NCI-H1694 (cell line): Measurements from ENCODE around the gene TBC1D4.
A peak's percentile ranks its signal among the peaks of the same experiment; 100 is the strongest.

ENCODE experiments used
- DNase-seq: peaks from one replicate; lab custom pipeline; 2025; lab: John Stamatoyannopoulos, UW

TBC1D4 gene

GRCh38 chr13:75418186-75418843 is 63.7 kb downstream of the TBC1D4 start:
- no peak for DNase-seq

GRCh38 chr13:75417656-75418055 is 64.3 kb downstream of the TBC1D4 start:
- DNase-seq, result no peak

DNA sequence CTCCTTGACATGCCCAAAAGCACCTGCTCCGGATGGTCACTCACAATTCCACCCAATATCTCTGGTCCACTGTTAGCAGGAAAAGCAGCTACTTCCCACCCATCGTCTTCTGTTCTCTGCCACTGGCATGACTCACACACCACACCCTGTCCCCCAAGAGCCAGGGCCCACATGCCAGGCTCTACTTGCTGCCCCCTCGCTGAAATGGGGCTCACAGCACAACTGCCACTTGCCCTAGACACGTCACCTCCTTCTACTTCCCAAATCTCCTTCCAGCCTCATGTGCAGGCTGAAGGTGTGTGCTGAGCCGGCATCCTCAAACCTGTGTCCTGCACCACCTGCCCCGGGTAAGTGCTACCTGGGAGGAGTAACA is 65.0 kb downstream of the TBC1D4 start:
- no peak for DNase-seq

GRCh38 chr13:75416327-75417011 is 65.5 kb downstream of the TBC1D4 start:
- DNase-seq, result no peak

GRCh38 chr13:75415694-75416093 is 66.3 kb downstream of the TBC1D4 start:
- DNase-seq, result no peak

DNA sequence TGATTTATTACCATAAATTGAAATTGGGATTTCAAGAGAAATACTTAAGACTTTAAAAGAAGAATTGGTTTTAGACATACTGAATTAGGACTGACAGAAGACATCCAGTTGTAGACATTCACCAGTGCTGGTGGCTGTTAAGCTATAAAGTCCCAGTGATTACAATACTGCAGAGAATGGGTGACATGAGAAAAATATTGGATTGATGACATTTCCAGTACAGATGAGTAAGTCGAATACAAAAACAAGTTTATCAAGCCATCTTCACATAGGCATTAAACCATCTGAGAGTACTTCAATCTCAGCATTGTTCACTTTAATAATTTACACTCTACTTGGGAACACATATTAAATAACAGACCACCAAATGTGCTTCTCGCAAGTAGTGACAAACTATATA is 66.8 kb downstream of the TBC1D4 start:
- DNase-seq, result no peak

DNA sequence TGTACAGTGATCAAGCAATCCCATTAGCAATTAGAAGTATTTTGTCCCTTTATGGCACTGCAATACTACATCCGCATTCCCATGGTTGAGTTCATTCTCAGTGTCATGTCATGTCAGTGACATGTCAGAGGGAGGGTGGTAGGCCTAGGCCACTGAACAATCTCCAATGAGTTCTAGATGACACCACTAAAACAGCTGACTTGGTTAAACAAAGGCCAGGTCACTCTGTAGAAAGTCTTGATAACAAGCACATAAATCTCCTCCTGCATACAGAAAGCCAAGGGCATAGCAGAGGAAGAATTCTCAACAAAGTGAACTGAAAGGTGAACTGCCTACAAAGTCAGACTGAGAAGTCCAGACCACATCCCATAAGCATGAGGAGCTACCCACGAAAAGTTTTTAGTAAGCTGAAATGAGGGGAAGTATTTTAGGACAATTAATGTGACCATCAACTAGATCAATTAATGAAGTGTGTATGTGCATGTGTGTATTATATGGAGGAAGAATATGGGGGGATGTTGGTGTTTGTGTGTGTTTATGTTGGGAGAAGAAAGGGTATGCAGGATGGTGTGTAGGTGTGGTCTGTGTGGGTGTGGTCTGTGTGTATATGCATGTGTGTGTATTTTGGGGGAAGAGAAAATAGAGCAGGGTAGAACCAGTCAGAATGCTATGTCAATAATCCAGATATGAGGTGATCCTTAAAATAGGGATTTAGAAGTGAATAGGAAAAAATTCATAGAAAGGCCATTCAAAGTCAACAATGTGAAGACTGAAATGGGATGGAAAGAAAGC is 67.7 kb downstream of the TBC1D4 start:
- DNase-seq, result no peak

DNA sequence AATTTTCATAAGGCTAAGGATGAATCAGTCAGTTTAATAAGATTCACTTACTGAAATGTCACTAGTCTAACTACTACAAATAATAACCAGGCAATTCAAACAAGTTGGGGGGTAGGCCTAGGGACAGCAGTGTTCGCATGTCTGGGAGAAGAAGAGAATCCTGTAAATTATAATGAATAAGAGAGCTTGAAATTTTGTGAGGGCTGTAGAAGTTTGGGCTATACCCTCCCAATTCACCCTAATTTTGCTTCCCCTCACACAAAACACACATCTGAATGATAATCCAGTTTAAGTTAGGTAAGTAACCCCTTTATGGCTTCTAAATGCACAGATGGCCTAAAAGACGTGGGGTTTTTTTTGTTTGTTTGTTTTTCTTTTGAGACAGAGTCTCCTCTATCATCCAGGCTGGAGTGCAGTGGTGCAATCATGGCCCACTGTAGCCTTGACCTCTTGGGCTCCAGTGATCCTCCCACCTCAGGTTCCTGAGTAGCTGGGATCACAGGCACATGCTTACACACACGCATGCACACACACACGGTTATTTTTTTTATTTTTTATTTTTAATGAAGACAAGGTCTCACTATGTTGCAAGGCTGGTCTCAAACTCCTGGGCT is 69.9 kb downstream of the TBC1D4 start:
- DNase-seq, result no peak

DNA sequence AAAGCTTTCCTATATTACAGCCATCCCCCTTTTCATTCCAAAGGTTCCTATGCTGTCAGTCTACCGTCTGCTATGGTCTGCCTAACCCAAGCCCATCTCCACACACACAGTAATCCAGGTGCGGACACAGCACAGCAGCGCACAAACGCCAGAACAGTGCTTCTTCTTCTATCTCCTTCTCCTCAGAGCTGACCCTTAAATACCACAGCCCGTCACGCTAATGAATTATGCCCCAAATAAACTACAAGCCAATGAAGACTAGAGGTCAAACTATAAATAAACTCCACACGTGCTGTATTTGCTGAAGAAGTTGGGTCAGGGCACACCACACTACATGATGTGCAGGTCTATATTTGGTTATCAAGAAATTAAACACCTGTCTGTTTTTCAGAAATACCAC is 71.8 kb downstream of the TBC1D4 start:
- no peak for DNase-seq

DNA sequence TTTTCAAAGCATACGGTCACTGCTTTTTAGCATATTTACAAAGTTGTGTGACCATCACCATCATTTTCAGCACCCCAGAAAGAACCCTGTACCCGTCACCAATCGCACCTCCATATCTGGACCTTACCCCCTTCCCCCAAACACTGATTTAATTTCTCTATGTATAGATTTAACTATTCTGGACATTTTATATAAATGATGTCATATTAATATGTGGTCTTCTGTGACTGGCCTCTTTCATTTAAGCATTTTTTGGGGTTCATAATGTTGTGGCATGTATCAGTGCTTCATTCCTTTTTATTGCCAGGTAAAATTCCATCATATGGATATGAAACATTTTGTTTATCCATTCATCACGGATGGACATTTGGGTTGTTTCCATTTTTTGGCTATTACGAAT is 74.0 kb downstream of the TBC1D4 start:
- DNase-seq, result no peak

DNA sequence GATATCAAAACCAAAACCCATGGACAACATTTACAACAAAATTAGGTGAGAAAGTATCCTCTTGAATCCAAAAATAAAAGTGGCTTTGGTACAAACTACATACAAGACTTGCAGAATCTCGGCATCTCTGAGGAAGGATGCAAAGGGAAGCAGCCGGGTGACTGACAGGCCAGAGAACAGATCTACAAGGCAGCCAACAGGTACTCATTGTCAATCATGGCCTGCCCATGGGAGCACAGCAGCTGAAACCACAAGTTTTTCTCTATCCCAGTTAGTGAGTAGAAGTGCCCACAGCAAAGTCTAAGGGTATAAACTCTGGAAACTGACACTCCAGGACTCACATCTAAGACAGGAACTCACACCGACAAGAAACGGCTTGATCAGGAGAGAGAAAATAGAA is 74.5 kb downstream of the TBC1D4 start:
- no peak for DNase-seq

DNA sequence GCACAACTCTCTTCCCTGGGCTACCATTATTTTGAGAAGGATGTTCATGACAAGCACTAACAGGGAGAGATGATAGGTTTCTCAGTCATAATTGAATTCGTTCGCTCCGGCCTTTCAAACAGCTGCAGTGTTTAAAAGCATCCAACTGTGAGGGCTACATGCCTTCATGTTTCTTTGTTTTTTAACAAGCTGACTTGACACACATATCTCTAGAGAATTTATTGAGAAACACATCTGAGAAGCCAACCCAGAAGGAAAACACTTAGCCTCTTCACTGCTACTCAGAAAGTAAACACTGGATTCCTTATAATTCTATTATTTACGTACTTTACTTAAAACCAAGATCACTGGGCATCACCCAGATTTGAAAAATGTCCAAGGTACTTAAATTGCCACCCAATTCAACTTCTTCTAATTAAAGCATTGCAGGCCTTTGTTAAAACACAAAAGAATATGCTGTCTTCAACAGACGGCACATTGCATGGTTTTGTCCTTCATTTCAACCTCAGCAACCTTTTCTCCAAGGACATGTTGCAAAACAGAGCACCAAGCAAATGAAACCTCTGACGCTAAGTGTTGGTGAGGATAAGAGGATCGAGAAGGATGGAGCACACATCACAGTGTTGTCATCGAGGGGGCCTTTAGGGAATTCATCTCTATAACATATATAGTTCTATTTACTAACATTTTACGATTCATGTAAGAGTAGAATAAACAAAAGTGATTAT is 75.8 kb downstream of the TBC1D4 start:
- DNase-seq, result no peak

GRCh38 chr13:75404726-75405125 is 77.2 kb downstream of the TBC1D4 start:
- DNase-seq, result peak; percentile 29

DNA sequence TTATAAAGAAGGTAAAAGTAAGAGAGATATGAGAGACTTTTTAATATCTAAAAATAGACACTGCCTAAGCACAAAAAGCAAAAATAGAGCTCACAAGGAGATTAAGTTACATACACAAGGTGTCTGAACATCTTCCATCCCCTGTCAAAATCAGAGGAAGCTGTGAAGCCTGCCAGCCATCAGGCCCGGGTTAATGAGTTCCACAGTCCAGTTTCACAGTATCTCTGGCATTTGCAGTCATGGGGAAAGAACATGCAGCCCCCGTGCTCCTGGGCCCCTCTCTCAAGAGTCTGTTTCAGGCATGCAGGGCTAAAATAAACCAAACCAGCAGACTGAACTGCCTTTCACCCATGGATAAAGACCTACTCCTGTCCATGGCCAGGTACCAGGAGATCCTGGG is 79.2 kb downstream of the TBC1D4 start:
- DNase-seq, result no peak

- DNase-seq, result no peak
Observed at GRCh38 chr13:75400775-75401174, 81.2 kb downstream of the TBC1D4 start.

- DNase-seq, result no peak
Observed at GRCh38 chr13:75399879-75400217, 82.1 kb downstream of the TBC1D4 start.

DNA sequence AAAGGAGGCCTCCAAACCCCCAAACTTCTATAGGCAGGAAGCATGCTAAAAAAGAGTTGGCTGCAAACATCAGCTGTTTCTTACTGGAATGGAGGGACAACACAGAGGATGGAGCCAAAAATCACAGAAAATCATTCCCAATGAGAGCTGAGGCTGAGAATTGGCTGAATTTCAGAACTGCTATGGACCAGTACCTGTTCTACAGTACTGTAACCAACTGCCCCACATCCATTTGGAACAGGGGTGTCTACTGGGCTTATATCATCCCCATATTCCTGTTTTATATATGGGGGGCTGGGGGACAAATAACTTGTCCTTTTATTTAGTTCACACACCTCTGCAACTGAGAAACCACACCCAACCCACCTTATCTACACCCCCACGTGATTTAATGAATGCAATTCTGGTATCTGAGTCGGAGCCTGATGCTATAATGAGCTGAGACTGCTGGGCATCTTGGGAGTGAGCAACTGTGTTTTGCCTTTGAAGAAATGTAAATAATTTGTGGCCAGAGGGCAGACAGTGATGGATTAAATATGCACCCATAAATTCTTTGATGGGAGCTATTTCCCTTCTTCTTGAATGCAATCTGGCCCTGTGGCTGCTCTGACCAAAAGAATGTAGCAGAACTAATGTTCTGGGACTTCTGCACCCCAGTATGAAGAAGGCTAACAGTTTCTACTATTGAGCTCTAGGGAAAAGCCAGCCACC is 82.6 kb downstream of the TBC1D4 start:
- no peak for DNase-seq

GRCh38 chr13:75398072-75398471 is 83.9 kb downstream of the TBC1D4 start:
- DNase-seq, result no peak

- DNase-seq, result no peak
Observed at GRCh38 chr13:75395901-75396300, 86.1 kb downstream of the TBC1D4 start.

DNA sequence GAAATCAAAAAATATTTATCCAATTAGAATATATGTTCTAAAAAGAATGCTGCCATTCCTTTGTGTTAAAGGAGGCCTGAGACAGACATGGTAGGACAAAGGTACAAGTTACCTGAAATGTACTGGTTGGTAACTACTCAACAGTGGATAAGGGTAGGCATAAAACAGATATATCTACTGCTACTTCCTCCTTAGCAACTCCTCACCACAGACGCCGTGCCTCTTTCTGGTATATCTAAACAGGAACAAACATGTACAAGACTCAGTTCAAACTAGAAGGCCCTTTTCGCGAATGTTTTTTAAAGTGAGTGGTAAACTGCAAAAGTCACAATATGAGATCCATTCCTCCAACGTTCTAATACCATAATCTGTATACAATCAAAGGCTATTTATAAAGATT is 86.9 kb downstream of the TBC1D4 start:
- no peak for DNase-seq

GRCh38 chr13:75393839-75394520 is 88.0 kb downstream of the TBC1D4 start:
- no peak for DNase-seq
